HepG2 (cell line): Measurements from ENCODE around the gene NLGN2. TPM values are rescaled to one million over a fixed set of nuclear protein-coding genes. Genes with fewer than 3 reads are reported as not detected.

ENCODE experiments used
- CREB1 ChIP-seq, 2 experiments: fragments of 450-650 bp in 1 of 2; IDR thresholded peaks; 2 replicates each; pipeline ENCODE4 v1.6.1; 2016 to 2017; ENCODE audit warnings: control low read depth in 1 of 2, mild to moderate bottlenecking in 1 of 2, missing compliant biosample characterization in 1 of 2, missing genetic modification characterization in 1 of 2
- FOXK2 ChIP-seq: fragments of 450-650 bp; IDR thresholded peaks from 2 replicates; pipeline ENCODE4 v1.6.1; 2016
- FUBP1 ChIP-seq: sonication (generic); formaldehyde crosslinking; IDR thresholded peaks from 2 replicates; pipeline ENCODE4 v1.5.1; 2020; ENCODE audit warnings: missing genetic modification reagents, mild to moderate bottlenecking, borderline replicate concordance
- HHEX ChIP-seq: IDR thresholded peaks from 2 replicates; pipeline ENCODE4 v1.6.1; 2016; ENCODE audit warnings: control low read depth
- HIC2 ChIP-seq: sonication (generic); formaldehyde crosslinking; IDR thresholded peaks from 2 replicates; pipeline ENCODE4 v1.9.0; 2022; ENCODE audit warnings: low read depth, missing genetic modification reagents
- HIVEP1 ChIP-seq: sonication (generic); formaldehyde crosslinking; IDR thresholded peaks from 2 replicates; pipeline ENCODE4 v1.4.0; 2020; ENCODE audit warnings: mild to moderate bottlenecking, missing genetic modification reagents
- KAT8 ChIP-seq: IDR thresholded peaks from 2 replicates; pipeline ENCODE4 v1.6.1; 2016; ENCODE audit warnings: missing genetic modification reagents, missing compliant biosample characterization
- KDM2A ChIP-seq: sonication (generic); formaldehyde crosslinking; IDR thresholded peaks from 2 replicates; pipeline ENCODE4 v1.4.0; 2020; ENCODE audit warnings: low read depth, missing genetic modification reagents, borderline replicate concordance
- PAWR ChIP-seq: sonication (generic); formaldehyde crosslinking; IDR thresholded peaks from 2 replicates; pipeline ENCODE4 v1.4.0; 2020; ENCODE audit warnings: missing genetic modification reagents, mild to moderate bottlenecking, borderline replicate concordance
- POLR2A ChIP-seq, 2 experiments: IDR thresholded peaks; 2 replicates each; pipeline ENCODE4 v1.6.1; 2011; ENCODE audit warnings: low read depth in 2 of 2, low read length in 2 of 2, mild to moderate bottlenecking in 1 of 2, moderate library complexity in 1 of 2; ENCODE audit not compliant: insufficient read depth in 1 of 2
- REST ChIP-seq, 2 experiments: IDR thresholded peaks; 2 replicates each; pipeline ENCODE4 v1.6.1; 2011 to 2012; ENCODE audit warnings: low read length in 2 of 2, borderline replicate concordance in 1 of 2, low read depth in 1 of 2, mild to moderate bottlenecking in 1 of 2, moderate library complexity in 1 of 2
- STAT6 ChIP-seq: sonication (generic); formaldehyde crosslinking; IDR thresholded peaks from 2 replicates; pipeline ENCODE4 v1.4.0; 2020; ENCODE audit warnings: missing genetic modification reagents, mild to moderate bottlenecking, borderline replicate concordance
- ZBTB46 ChIP-seq: sonication (generic); formaldehyde crosslinking; IDR thresholded peaks from 2 replicates; pipeline ENCODE4 v1.4.0; 2020; ENCODE audit warnings: mild to moderate bottlenecking, missing genetic modification reagents, borderline replicate concordance
- ZNF121 ChIP-seq: sonication (generic); formaldehyde crosslinking; IDR thresholded peaks from 2 replicates; pipeline ENCODE4 v1.5.0; 2020; ENCODE audit warnings: mild to moderate bottlenecking, missing genetic modification reagents
- ZNF251 ChIP-seq: sonication (generic); formaldehyde crosslinking; IDR thresholded peaks from 2 replicates; pipeline ENCODE4 v1.9.0; 2021; ENCODE audit warnings: mild to moderate bottlenecking, missing genetic modification reagents
- ZNF589 ChIP-seq: sonication (generic); formaldehyde crosslinking; conservative IDR thresholded peaks from 2 replicates; pipeline ENCODE4 v1.8.0; 2022; ENCODE audit warnings: mild to moderate bottlenecking, moderate library complexity, missing genetic modification reagents
- ZNF792 ChIP-seq: IDR thresholded peaks from 2 replicates; pipeline ENCODE4 v1.6.1; 2016
- polyA plus RNA-seq, 8 experiments: library from polyadenylated mRNA; depleted of rRNA in 3 of 8; stranded (reverse) in 7 of 8; unstranded in 1 of 8; fragments of >200 nt; fragmentation: Illumina TruSeq in 4 of 8; extraction: Trizol in 4 of 8; gene quantifications; 2 replicates each; pipeline versions ENCODE4 v1.2.1 to v1.2.3, GENCODE V29; 2011 to 2016; ENCODE audit warnings: low read depth in 4 of 8, missing spikeins in 1 of 8, mixed read lengths in 1 of 8; ENCODE audit not compliant: insufficient read depth in 1 of 8
- total RNA-seq, 5 experiments: library from RNA; depleted of rRNA; stranded (reverse); fragments of >200 nt; fragmentation: Illumina TruSeq; extraction: Trizol; gene quantifications; 2 replicates each; pipeline ENCODE4 v1.2.3, GENCODE V29; 2016; ENCODE audit warnings: low read depth in 1 of 5

Gene NLGN2
- total and polyA plus RNA-seq, 2 of the 13 experiments (the other 11 are each of a cell fraction or from before 2014, with no cell fraction given), result 1.9 to 11.0 TPM

- TF ChIP-seq HIC2 (CRISPR knock-in tag) (no peak), ZNF792 (no peak), ZBTB46 (CRISPR knock-in tag) (no peak), PAWR (no peak), ZNF251 (CRISPR knock-in tag) (no peak), HHEX (CRISPR knock-in tag) (no peak), FUBP1 (no peak), CREB1 (IDR thresholded peaks at IDR 0.05) (no peak), CREB1 (CRISPR knock-in tag; IDR thresholded peaks at IDR 0.05) (no peak), REST (IDR thresholded peaks at IDR 0.05; ENCODE audit: borderline replicate concordance in 1 of 2, low read depth in 1 of 2, low read length in 2 of 2) (no peak), KAT8 (CRISPR knock-in tag) (peak; percentile 14; the same call in 1 of the 2 replicates), ZNF121 (CRISPR knock-in tag) (no peak), FOXK2 (no peak), STAT6 (no peak), KDM2A (CRISPR knock-in tag) (peak; percentile 48; the same call in 1 of the 2 replicates), ZNF589 (CRISPR knock-in tag) (no peak), POLR2A (IDR thresholded peaks at IDR 0.05; ENCODE audit: insufficient read depth in 1 of 2, low read depth in 2 of 2, low read length in 2 of 2) (0 out of 4 replicates have a peak, but pooled peaks of 1 of the 2 experiments have one; percentile 20), HIVEP1 (CRISPR knock-in tag) (no peak)
These were observed 31.9 kb downstream of the NLGN2 start, which contains the start of gene FGF11 (continued) for GRCh38 chr17:7439462-7440112.
